OCI-LY1 (cell line): Measurements from ENCODE around the gene TMEM229A.

Source experiments
- EZH2 ChIP-seq: fragments of 200-600 bp; sonication (generic), shearing (Covaris generic); IDR thresholded peaks from 2 replicates; pipeline ENCODE4 v1.8.0; 2017; ENCODE audit warnings: borderline replicate concordance, mixed run types, mild to moderate bottlenecking, antibody characterized with exemption, low read length, moderate library complexity, mixed read lengths
- TF ChIP-seq, protein P1 (sequence below): fragments of 200-600 bp; sonication (generic), shearing (Covaris generic); IDR thresholded peaks from 2 replicates; pipeline ENCODE4 v1.5.1; 2017; ENCODE audit warnings: mild to moderate bottlenecking, antibody characterized with exemption, low read length, moderate library complexity, mixed read lengths

DNA sequence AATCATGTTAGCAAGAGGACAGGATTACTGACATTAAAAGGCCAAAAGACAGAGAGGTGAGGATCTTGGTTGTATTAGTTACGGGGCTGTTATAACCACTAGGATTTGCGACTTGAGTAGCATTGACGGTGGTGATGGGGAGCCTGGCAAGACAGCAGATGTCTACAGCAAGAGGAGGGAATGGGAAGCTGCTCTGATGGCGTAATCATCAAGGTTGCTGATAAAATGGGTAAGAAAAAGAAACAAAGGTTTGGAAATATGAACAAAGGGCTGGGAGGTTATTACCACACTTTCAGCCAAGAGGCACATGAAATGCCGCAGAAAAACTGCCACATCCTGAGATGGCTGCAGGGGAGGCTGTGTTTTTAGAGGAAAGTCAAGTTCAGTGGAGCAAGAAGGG is 33.9 kb downstream of the TMEM229A start:
- TF ChIP-seq EZH2, result no peak
- TF ChIP-seq, protein P1, sequence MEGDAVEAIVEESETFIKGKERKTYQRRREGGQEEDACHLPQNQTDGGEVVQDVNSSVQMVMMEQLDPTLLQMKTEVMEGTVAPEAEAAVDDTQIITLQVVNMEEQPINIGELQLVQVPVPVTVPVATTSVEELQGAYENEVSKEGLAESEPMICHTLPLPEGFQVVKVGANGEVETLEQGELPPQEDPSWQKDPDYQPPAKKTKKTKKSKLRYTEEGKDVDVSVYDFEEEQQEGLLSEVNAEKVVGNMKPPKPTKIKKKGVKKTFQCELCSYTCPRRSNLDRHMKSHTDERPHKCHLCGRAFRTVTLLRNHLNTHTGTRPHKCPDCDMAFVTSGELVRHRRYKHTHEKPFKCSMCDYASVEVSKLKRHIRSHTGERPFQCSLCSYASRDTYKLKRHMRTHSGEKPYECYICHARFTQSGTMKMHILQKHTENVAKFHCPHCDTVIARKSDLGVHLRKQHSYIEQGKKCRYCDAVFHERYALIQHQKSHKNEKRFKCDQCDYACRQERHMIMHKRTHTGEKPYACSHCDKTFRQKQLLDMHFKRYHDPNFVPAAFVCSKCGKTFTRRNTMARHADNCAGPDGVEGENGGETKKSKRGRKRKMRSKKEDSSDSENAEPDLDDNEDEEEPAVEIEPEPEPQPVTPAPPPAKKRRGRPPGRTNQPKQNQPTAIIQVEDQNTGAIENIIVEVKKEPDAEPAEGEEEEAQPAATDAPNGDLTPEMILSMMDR, result no peak
